ENCODE data around the gene TM7SF3.

DNA sequence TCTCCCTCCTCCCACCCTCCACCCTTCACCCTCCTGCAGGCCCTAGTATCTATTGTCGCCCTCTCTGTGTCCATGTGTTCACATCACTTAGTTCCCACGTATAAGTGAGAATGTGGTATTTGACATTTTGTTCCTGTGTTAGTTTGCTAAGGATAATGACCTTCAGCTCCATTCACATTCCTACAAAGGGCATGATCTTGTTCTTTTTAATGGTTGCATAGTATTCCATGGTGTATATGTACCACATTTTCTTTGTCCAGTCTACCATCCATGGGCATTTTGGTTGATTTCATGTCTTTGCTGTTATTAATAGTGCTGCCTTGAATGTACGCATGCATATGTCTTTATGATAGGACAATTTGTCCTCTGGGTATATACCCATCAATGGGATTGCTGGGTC is 38.6 kb upstream of the TM7SF3 start:
- TF ChIP-seq POLR2AphosphoS5 (IDR thresholded peaks at IDR 0.05; ENCODE audit: borderline replicate concordance, low read depth, low read length) (no peak), EZH2 (IDR thresholded peaks at IDR 0.05) (no peak)

Measured in SK-N-MC (cell line).